HG03066 (cell line): ENCODE results near the gene MICALL2.

ENCODE experiments used
- ATAC-seq: cut with Tn5 transposase; IDR thresholded peaks from one replicate; pipeline ENCODE4 v1.9.1; 2021; ENCODE audit warnings: low read depth; ENCODE audit not compliant: unreplicated experiment

Gene MICALL2

DNA sequence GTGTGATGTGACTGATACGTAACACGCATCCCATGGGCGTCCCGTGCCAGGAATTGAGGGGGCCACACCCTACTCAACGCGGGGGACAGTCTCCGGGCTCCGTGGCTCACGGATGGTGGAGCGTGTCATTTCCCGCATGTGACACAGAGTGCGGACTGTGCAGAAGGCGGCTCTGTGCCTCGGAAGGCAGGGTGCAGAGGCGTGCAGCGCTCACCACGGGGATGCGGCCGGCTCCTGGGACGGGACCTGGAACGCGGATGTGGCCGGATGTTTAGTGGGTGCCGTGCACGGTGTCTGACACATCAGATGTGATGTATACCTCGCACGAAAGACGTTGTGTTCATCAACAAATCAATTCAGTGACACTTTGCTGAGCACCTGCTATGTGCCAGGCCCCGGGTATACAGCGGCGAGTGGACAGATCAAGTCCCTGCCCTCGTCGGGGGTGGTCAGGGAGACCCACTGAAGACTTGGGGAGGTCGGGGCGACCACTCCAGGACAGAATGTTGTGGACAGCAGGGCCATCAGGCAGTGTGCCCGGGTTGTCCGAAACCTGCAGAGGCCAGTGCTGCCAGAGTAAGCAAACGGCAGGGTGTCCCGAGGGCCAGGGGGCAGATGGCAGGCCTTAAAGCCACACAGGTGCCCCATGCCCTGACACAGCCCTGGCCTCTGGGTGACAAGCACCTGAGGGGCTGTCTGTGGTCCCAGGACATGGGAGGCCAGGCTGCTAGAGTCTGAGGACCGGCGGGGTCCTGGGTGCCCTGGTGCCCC lies 38.1 kb downstream of the MICALL2 start:
- ATAC-seq, result no peak

DNA sequence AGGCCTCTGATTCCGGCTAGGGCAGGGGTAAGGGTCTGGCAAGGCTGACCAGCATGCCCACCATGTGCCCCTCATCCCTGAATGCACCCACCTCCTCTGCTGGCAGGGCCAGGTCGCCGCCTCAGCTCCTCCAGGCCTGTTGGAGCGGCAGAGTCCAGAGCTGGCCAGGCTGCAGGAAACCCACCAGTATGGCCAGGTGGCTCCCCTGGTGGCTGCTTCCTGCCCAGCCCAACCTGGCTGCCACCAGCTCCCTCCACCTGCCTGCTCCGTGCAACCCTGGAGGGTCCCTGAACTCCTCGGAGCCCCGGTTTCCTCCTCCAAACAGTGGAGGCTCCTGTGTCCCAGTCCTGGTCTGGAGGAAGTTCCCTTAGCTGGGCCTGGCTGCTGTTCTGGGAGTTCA lies 39.6 kb downstream of the MICALL2 start:
- ATAC-seq, result no peak

DNA sequence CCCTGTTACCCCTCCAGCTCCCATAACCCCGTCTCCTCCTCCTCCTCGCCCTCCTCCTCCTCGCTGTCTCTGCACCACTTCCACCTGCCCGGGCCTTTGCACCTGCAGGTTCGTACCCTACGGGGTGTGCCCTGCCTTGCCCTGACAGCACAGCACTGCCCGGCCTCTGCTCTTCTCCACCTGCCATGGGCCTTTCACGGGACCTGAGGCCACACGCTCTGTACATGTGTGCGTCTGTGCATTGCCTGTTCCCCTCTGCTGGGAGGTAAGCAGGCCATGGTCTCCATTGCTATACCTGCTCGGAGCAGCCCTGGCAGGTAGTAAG lies 40.0 kb downstream of the MICALL2 start:
- no peak for ATAC-seq

DNA sequence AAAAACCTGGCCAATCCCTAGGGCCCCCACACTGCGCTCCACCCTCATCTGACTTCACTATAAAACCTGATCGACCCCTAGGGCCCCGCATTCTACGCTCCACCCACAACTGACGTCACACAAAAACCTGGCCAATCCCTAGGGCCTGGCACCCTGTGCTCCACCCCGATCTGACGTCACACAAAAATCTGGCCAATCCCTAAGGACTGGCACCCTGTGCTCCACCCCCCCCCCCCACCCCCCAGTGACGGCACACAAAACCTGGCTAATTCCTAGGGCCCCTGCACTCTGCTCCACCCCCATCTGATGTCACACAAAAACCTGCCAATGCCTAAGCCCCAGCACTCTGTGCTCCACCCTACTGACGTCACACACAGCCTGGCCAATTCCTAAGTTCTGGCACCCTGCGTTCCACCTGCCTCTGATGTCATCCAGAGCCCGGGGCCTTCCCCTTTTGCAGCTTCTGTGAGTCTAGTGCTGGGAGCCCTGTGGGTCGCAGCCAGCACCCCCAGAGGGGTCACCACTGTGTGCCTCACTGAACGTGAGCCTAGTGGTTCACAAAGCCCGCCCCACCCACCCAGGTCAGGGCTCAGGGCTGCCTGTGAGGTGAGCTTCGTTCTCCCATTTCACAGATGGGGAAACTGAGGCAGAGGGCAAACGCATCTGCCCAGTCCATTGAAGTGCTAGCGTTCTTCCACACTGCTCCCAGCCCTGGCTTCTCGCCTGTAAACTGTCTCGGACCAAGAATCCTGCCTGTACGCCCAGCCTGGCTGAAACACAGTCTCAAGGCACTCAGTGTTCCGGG lies 40.6 kb downstream of the MICALL2 start:
- ATAC-seq, result no peak

GRCh38 chr7:1415389-1415990 lies 43.8 kb downstream of the MICALL2 start:
- ATAC-seq, result no peak

- ATAC-seq, result no peak
Measured at GRCh38 chr7:1413936-1414639, 45.2 kb downstream of the MICALL2 start.

DNA sequence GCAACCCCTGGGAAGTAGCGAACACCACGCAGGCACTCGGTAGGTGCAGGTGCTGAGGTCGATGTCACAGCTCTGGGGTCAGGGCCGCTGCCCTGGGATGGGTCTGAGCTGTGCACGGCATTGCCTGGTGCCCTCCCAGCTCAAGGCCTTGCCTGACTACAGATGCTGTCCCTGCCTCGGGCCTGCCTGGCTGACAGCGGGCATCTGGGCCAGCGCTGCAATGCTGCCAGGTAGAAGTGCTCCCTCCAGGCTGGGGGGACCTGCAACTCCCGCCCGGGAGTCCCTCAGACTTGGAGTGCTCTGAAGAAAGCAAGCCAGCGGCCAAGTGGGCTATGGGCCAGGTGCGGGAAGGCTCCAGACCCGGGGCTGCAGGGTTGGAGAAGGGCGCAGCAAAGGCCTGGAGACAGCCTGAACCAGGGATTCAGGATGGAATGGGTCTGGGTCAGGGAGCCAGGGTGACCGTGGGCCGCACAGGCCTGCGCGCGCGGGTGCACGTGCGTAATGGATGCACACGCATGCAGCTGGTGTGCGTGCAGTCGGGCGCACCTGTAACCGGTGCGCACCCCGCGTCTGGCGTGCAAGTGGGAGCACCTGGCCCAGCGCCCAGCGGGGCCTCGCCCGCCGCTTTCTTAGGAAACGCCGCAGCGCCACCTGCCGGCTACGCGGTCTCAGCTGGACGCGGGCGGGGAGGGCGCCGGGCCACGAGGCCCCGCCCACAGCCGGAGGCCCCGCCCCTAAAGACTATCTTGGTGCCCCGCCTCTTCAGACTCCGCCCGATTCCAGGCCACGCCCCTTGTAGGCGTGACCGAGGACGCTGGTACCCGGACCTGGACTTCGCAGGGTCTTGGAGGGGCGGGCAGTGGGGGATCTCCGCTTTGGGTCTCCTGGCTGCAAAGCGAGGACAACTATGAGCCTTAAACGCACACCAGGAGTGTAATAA lies 46.7 kb downstream of the MICALL2 start:
- ATAC-seq, result no peak

DNA sequence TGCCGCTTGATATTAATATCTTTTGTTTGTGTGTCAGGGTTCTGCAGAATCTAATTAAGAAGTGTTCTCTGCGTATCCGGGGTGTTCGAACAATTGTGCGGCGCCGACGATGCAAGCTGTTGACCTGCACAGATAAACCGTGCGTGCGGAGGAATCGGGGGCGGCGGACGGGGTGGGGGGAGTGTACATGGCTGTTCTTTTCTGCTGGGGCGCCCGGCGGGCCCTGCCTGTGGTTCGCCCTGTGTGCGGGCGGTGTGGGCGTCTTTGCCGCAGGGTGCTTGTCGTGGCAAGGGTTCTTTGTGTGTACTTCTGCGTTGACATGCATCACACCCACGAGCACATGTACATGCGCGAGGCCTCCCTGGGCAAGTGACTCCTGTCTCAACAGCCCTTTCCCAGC lies 47.9 kb downstream of the MICALL2 start:
- no peak for ATAC-seq

DNA sequence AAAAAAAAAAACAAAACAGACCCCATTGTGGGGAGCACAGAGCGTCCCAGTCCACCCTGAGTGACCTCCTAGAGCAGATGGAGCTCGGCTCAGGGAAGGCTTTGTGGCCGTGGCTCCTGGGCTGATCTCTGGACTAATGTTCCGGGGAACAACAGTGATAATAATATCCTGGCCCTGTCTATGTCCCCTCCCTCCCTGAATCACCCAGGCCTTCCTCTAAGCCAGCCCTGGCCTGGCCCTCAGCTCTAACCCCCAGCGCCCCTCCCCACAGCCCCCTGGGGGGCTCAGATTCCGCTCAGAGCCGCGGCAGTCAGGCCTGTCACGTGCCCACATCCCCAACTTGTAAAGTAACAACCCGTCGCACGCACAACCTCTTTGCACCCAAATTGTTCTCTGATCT lies 48.3 kb downstream of the MICALL2 start:
- no peak for ATAC-seq

- ATAC-seq, result no peak
Measured at GRCh38 chr7:1409555-1409954, 49.7 kb downstream of the MICALL2 start.

- ATAC-seq, result no peak
Measured at GRCh38 chr7:1408466-1408865, 50.8 kb downstream of the MICALL2 start.

DNA sequence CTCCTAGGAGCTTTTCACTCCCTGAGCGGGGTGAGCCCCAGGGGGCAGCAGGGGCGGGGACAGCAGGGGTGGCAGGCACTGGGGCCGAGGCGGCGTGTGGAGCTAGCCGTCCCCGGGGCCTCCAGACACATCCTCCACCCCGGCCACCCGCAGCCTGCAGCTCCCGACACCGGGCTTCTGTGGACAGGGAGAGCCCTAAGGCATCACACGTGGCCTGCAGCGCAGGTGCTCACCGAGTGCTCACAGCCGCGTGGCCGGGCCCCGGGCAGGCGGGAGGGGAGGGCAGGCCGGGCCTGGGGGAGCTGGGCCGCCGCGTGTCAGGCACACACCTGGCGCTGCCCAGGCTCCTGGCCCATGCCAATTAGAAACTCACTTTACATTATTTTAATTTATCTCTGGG lies 51.4 kb downstream of the MICALL2 start:
- no peak for ATAC-seq

DNA sequence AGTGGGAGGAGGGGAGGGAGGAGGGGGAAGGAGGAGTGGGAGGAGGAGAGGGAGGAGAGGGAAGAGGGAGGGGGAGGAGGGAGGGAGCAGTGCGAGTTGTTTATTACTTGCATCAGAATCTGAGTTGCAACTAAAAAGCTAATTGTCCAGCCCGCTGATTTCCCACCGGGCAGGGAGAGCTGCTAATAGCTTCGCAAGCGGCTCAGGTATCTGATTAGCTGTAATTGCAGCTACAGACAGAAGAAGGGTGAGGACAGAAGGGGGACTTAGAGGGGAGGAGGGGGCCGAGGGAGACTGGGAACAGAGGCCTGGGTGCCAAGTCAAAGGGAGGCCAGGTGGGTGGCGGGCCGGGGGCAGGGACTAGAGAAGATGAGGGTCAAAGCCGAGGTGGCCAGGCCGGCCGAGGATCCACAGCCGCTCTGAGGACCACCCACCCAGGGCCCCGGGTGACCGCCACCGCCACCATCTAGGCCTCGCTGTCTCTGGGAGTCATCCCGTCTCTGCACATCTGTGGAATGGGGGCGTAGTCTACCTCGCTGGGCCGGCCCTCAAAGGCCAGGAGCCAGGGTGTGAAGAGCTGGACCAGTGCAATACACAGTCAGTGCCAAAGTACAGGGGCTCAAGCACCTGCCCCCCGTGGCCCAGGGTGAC lies 54.2 kb downstream of the MICALL2 start:
- ATAC-seq, result no peak

DNA sequence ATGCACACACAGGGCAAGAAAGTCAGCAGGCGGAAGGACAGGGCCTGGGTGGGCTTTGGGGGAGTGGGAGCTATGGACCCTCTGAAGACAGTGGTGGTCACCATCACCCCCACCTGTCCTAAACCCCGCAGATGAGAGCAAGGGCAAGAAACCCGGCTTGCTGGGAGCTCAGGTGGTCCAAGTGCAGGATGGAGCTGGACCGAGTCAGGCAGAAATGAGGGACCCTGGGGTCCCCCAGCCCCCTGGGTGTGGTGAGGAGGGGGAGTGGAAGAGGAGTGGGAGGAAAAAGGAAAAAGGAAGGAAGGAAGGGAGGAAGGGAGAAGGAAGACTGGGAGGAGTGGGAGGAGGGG lies 54.8 kb downstream of the MICALL2 start:
- no peak for ATAC-seq

DNA sequence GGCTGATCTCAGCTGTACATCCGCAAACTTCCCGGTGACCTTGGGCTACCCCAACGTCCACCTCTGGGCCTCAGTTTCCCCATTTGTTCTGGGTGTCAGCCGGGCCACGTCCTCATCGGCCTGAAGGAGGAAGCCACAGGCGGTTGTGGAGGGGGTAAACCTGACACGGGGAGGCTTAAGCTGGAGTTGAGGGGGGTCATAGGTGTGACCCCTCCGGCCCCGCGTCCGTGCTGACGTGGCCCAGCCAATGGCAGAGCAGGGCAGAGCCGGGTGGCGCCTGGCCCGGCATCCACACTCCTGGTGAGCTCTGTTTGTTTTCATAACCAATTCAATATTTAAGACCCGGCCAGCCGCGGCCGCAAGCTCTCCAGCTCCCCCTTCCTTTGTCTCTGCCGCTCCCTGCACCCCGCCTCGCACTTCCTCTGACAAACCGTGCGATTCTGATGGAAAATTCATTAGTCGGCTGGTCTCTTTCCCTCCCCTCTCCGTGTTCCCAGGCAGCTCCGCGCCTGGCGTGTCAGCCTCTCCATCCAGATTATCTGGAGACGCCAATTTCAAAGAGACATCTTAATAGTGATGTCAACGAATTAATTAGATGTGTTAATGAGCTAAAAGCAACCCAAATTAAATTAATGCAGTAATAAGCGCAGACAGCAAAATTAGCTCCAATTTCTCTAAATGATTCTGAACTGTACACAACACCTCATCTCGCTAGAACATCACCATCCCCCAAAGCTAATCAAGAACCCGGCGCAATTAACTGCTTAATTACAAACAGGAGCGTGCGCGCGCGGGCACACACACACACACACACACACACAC lies 55.4 kb downstream of the MICALL2 start:
- ATAC-seq, result no peak

- ATAC-seq, result no peak
Measured at GRCh38 chr7:1402791-1403637, 56.3 kb downstream of the MICALL2 start.

- ATAC-seq, result no peak
Measured at GRCh38 chr7:1402110-1402790, 57.0 kb downstream of the MICALL2 start.
